ENCODE data around the gene KAT6B. TPM values are rescaled to one million over a fixed set of nuclear protein-coding genes. Genes with fewer than 3 reads are reported as not detected.
A peak's percentile ranks its signal among the peaks of the same experiment; 100 is the strongest.

KAT6B gene
- total and polyA plus RNA-seq, 10 of the 15 experiments (the other 5 are each of a cell fraction or from before 2014, with no cell fraction given) = 2.7 to 22.6 (median 15.7) TPM

DNA sequence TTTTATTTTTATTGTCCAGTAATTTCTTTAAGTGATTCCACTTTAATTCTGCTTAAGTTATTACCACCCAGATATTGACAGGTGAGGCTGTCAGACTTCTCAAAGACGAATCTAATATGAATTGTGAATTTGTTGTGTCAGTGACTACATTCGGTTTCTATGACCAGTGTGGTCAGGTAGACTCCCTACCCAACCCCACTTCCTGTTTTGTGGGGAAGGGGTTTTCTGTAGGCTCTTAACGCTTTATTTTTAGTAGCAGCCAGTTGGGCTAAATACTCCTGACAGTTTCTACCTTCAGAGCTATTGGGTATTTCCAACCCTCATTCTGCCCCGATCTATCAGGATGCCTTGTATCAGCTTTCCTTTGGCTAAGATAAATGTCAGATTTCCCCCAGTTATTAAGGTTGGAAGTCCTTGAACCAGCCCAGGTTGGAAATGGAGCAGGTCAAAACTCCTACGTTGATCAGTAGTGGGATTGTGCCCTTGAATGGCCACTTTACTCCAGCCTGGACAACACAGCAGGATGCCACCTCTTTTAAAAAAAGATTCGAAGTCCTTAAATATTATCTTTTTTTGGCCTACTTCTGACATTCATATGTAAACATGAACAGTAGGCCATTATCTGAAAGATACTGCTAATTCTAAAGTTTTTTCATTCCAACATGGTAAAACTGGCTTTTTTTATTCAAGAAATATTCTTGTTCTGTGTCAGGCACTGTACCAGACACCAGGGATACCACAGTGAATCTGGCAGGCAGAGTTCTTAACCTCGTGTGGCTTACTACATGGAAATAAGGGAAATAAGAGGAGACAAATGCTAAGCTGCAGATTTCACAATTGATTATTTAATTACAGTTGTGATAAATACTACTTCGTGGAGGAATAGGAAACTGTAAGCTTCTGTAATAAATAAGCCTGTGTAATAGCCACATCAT lies 151.8 kb downstream of the KAT6B start:
- intact Hi-C loops (cut with micrococcal nuclease; ENCODE audit: unreplicated experiment) = loop anchor here (1.0 to 2.0 kb wide), 2 partner anchors 35 to 38 kb away; no protein-coding TSS in a partner anchor
- BruUV-seq (replicated peaks) = TSS peak; percentile 63
- H3K27me3 ChIP-seq (replicated peaks in 1 of 2; ENCODE audit: control insufficient read depth in 2 of 2, insufficient read depth in 2 of 2, low read length in 1 of 2) = no peaks in the 10 kb centered on the region
- no peak overlapping the region for H2AFZ ChIP-seq (ENCODE audit: control insufficient read depth, low read depth, low read length)
- DNase-seq (ENCODE audit: low read depth, low spot score) (peak; percentile 86), FAIRE-seq (peak; percentile 78), ATAC-seq (peak; percentile 92)
- ChIA-PET SMC1A (ENCODE audit: uncharacterized antibody, unreplicated experiment) (interaction anchor here (0.8 to 22.3 kb wide), 20 partner anchors 8 to 380 kb away, joined by 3 to 553 read pairs (median 6); no protein-coding TSS in a partner anchor), CTCF (interaction anchor here (1.0 to 3.8 kb wide), 11 partner anchors 12 to 239 kb away, joined by 3 to 54 read pairs (median 8); partner anchors contain the start of gene KAT6B), RAD21 (ENCODE audit: unreplicated experiment) (interaction anchor here (0.8 to 4.1 kb wide), 30 partner anchors 8 to 389 kb away, joined by 3 to 25 read pairs (median 5); partner anchors contain the start of genes COMTD1 and KAT6B), POLR2A (interaction anchor here (0.5 to 1.6 kb wide), 8 partner anchors 10 to 136 kb away, joined by 3 to 10 read pairs (median 4); no protein-coding TSS in a partner anchor)
- in situ Hi-C loops (cut with MboI) = no loop called here
- H3K4me2 ChIP-seq (ENCODE audit: control insufficient read depth, insufficient read depth) = peak overlapping the region; percentile 89
- H3K9ac ChIP-seq (ENCODE audit: control insufficient read depth, insufficient read depth, low read length) = peak overlapping the region; percentile 45; the same call in 1 of the 2 replicates
- H3K4me1 ChIP-seq (ENCODE audit: control insufficient read depth, insufficient read depth, low read length) = peaks cover 42% of the 10 kb centered on the region
- H3K79me2 ChIP-seq (ENCODE audit: control insufficient read depth, insufficient read depth, low read length) = no peaks in the 10 kb centered on the region
- 30% methylated on average over 8 of the region's 8 CpGs for WGBS (ENCODE audit: insufficient coverage, insufficient replicate concordance, low lambda C conversion rate, missing lambda C conversion rate)
- H3K9me3 ChIP-seq (replicated peaks; ENCODE audit: control insufficient read depth, insufficient read depth, low read length) = no peaks in the 10 kb centered on the region; the same call in 2 of the 3 replicates
- peak overlapping the region; percentile 41 for H3K4me3 ChIP-seq
- no peaks in the 10 kb centered on the region for H4K20me1 ChIP-seq (ENCODE audit: control insufficient read depth, insufficient read depth)
- peak overlapping the region; percentile 81 for H3K27ac ChIP-seq (ENCODE audit: control insufficient read depth, insufficient read depth)
- peaks cover under 1 to 10% of the 10 kb centered on the region in 2 experiments; a peak in 3 of 4 replicates for H3K36me3 ChIP-seq (ENCODE audit: control insufficient read depth in 2 of 2, insufficient read depth in 2 of 2, low read length in 1 of 2)
- 0 out of 2 replicates have a peak, but pooled peaks have one; percentile 82 for TF ChIP-seq ASH2L (IDR thresholded peaks at IDR 0.05; ENCODE audit: borderline replicate concordance, low read depth)
- no peak for TF ChIP-seq POLR2A (IDR thresholded peaks at IDR 0.05; ENCODE audit: low read depth, low read length)
- TF ChIP-seq TCF7 (IDR thresholded peaks at IDR 0.05; ENCODE audit: borderline replicate concordance) = peak; percentile 77; the same call in 1 of the 2 replicates
- peak; percentile 89 for TF ChIP-seq SP1 (IDR thresholded peaks at IDR 0.05; ENCODE audit: low read depth, low read length)
- TF ChIP-seq IKZF2 (IDR thresholded peaks at IDR 0.05) = peak; percentile 96
- TF ChIP-seq NFXL1 (IDR thresholded peaks at IDR 0.05; ENCODE audit: borderline replicate concordance) = no peak
- TF ChIP-seq ZNF384 (IDR thresholded peaks at IDR 0.05; ENCODE audit: borderline replicate concordance, low read depth, low read length) = no peak
- TF ChIP-seq SIN3A (IDR thresholded peaks at IDR 0.05; ENCODE audit: low read depth, low read length) = no peak
- peak in 1 of 2 experiments; percentile 85; a peak in 1 of 4 replicates for TF ChIP-seq CEBPB (IDR thresholded peaks at IDR 0.05; ENCODE audit: borderline replicate concordance in 1 of 2, low read depth in 2 of 2, low read length in 2 of 2)
- TF ChIP-seq, protein P1, sequence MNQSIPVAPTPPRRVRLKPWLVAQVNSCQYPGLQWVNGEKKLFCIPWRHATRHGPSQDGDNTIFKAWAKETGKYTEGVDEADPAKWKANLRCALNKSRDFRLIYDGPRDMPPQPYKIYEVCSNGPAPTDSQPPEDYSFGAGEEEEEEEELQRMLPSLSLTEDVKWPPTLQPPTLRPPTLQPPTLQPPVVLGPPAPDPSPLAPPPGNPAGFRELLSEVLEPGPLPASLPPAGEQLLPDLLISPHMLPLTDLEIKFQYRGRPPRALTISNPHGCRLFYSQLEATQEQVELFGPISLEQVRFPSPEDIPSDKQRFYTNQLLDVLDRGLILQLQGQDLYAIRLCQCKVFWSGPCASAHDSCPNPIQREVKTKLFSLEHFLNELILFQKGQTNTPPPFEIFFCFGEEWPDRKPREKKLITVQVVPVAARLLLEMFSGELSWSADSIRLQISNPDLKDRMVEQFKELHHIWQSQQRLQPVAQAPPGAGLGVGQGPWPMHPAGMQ (IDR thresholded peaks at IDR 0.05; ENCODE audit: borderline replicate concordance) = no peak
- no peak for TF ChIP-seq RCOR1 (conservative IDR thresholded peaks at IDR 0.05; ENCODE audit: low read depth, low read length)
- no peak for TF ChIP-seq ZZZ3 (IDR thresholded peaks at IDR 0.05; ENCODE audit: control insufficient read depth, insufficient read length, low read depth)
- TF ChIP-seq, protein P2, sequence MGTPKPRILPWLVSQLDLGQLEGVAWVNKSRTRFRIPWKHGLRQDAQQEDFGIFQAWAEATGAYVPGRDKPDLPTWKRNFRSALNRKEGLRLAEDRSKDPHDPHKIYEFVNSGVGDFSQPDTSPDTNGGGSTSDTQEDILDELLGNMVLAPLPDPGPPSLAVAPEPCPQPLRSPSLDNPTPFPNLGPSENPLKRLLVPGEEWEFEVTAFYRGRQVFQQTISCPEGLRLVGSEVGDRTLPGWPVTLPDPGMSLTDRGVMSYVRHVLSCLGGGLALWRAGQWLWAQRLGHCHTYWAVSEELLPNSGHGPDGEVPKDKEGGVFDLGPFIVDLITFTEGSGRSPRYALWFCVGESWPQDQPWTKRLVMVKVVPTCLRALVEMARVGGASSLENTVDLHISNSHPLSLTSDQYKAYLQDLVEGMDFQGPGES (IDR thresholded peaks at IDR 0.05) = no peak
- peak; percentile 20; the same call in 1 of the 2 replicates for TF ChIP-seq RAD21 (IDR thresholded peaks at IDR 0.05; ENCODE audit: insufficient read depth, low read depth, low read length)
- peak; percentile 84 for TF ChIP-seq CHD2 (IDR thresholded peaks at IDR 0.05; ENCODE audit: borderline replicate concordance, low read depth, low read length)
- TF ChIP-seq BMI1 (IDR thresholded peaks at IDR 0.05; ENCODE audit: borderline replicate concordance) = peak; percentile 78
- peak; percentile 92 for TF ChIP-seq RELA (IDR thresholded peaks at IDR 0.05; ENCODE audit: borderline replicate concordance, partially characterized antibody)
- peak; percentile 99 for TF ChIP-seq FOXM1 (IDR thresholded peaks at IDR 0.05; ENCODE audit: low read depth, low read length)
- TF ChIP-seq MEF2A (IDR thresholded peaks at IDR 0.05; ENCODE audit: insufficient read depth, low read depth, low read length) = peak; percentile 99
